NCI-H187 (cell line): Measurements from ENCODE around the gene TECR.
"Not testable (repeated sequence)": the region's sequence is repeated elsewhere in the genome, so short reads cannot be mapped to it uniquely, and the experiment has no call there.

ENCODE experiments used
- DNase-seq, 2 experiments: peaks; one replicate each; lab custom pipeline; 2025; lab: John Stamatoyannopoulos, UW

TECR gene

GRCh38 chr19:14536926-14537692 lies 7.7 kb downstream of the TECR start:
- peak in 1 of 2 experiments; percentile 5 for DNase-seq

DNA sequence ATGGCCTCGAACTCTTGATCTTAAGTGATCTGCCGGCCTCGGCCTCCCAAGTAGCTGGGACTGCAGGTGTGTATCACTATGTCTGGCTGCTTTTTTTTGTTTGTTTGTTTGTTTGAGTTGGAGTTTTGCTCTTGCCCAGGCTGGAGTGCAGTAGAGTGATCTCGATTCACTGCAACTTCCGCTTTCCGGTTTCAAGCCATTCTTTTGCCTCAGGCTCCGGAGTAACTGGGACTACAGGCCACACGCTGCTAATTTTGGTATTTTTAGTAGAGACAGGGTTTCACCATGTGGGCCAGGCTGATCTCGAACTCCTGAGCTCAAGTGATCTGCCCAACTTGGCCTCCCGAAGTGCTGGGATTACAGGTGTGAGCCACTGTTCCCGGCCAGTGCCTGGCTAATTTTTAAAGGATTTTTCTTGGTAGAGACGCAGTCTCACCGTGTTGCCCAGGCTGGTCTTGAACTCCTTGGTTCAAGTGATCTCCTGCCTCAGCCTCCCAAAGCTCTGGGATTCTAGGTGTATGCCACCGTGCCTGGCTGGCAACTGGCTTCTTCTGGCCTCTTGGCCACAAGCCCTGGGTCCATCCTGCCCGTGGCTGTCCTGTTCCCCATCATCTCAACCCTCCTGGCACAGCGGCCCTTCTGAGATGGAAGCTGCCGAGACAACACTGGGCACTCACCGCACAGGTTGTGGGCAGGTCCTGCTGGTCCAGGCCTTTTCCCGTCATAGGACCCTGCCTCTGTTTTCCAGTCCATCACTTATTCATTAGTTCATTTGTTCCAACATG lies 11.5 kb downstream of the TECR start:
- no peak for DNase-seq

- not testable (repeated sequence) for DNase-seq
These were observed 12.6 kb downstream of the TECR start for GRCh38 chr19:14541979-14542378.

DNA sequence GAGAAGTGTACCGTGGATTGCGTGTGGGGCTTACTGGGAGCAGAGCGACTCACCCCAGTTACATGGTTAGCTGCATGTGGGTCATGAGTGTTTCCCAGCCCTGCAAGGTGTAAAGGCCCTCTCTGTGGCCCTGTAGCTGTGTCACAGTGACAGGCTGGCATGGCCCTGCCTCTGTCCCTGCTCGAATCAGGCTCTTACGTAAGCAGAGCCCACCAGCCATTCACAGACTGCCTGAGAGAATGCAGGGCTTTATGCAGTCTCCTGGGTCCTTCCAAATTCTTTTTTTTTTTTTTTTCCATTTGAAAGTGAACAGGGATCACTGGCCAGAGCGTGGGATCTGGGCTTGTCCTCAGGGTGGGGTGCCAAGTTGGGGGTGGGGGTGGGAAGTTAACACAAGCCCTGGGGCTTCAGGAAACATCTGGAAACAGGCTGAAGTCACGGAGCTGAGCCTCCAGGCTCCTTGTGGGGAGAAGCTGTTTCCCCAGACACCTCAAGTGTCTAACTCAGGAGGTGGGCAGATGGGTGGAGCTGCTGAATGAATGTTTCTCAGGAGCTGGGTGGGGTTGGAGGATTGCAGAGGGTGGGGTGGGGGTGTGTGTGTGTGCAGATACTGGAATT lies 13.4 kb downstream of the TECR start:
- DNase-seq: no peak

DNA sequence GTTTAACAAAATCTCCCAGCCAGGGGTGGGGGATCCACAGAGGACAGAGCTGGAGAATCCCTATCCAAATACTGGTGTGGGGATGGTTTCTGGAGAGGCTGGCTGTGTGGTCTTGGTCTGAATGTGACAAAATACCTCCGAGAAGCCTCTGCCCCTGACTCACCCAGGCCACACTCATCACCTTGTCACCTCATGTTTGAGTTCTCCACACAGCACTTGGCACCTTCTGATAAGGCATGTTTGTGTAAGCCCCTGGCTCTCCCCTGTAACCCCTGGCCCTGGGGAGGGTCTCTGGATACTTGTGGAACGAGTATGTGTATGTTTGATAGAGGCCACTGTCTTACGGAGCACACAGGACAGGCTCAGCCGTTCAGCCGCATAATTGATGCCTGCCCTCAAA lies 14.7 kb downstream of the TECR start:
- no peak for DNase-seq

- DNase-seq: peak; percentile 48 to 62
These were observed 15.8 kb downstream of the TECR start for GRCh38 chr19:14544977-14545715.

DNA sequence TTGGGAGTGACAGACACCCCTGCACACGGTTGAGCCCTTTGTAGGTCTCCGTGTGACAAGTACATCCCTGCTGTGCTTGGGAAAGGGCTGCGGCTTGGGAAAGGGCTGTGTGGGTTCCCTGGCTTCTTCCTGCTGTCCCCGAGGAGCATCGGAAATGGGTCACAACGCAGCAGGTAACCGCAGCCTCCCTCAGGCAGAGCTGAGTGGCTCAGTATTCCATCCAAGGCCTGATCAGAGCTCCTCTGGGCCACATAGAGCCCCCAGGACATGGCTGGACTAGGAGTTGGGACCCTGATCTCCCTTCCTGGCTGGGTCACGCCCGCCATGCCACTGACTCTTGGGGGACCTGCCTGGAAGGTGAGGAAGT lies 16.3 kb downstream of the TECR start:
- peak in 1 of 2 experiments; percentile 44 for DNase-seq

DNA sequence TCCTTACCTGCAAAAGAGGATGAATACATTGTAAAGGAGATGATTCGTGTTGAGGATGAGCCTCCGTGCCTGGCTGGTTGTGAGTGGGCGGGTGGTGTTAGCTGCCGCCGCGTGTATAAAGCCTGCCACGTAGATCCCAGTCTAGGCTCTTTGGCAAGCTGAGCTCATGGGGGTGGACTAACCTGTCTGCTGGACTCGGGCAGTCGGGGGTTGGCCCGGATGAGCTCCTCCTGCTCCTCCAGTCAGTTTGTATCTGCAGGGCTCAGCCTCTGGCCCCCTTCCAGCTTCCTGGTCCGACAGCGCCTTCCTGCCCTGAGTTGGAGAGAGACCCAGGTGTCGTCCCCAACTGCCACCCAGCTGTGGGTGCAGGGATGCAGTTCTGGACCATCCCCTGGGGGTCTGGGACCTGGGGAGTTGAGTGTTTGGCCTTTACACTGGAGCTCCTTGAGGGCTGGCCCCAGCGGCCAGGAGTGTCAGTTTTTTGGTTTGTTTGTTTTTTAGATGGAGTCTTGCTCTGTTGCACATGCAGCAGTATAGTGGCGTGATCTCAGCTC lies 20.9 kb downstream of the TECR start:
- DNase-seq: no peak

GRCh38 chr19:14551134-14552005 lies 22.0 kb downstream of the TECR start:
- not testable (repeated sequence) for DNase-seq

DNA sequence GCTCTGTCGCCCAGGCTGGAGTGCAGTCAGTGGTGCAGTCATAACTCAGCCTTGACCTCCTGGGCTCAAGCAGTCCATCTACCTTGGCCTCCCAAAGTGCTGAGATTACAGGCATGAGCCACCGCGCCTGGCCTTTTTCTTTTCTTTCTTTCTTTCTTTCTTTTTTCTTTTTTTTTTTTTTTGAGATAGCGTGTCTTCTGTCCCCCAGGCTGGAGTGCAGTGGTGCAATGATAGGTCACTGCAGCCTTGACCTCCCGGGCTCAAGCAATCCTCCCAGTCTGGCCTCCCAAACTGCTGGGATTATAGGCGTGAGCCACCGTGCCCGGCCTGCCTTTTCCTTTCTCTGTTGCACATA lies 22.6 kb downstream of the TECR start:
- not testable (repeated sequence) for DNase-seq

DNA sequence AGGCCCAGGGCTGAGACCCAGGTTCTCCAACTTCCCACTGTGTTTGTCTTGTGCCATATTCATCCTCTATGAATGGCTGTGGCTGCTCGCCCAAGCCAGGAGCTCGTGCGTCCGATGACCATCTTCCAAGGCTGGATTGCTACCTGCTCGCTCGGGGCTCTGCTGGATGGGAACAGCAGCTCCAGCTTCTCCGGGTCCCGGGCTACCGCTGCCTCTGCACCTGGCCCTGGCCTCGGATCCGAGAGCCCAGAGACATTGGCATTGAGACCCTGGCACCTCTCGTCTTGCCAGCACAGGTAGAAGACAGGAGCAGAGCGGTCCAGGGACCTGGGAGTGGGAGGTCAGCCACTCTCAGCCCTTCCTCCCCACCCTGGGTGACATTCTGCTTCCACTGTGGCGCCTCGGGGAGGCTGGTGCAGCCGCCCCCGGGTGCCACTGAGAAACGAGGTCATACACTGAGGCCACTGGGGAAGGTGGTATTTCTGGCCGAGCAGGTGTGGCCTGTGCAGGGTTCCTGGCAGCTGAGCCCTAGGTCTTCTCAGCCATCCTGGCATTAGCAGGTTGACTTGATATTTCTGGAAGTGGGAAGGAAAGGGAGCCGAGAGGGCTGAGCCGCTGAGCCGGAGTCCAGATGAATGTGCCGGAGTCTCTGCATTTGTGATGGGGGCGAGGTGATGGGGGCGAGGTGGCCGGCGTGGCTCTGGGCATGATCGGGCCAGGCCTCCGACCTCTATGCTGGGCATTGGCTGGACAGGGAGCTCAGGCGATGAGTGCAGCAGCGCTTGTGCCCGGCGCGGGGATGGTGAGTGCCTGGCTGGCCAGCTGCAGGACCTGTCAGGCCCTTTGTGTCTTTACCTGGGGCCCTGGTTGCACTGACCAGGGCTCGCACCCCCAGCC lies 23.9 kb downstream of the TECR start:
- DNase-seq: no peak

DNA sequence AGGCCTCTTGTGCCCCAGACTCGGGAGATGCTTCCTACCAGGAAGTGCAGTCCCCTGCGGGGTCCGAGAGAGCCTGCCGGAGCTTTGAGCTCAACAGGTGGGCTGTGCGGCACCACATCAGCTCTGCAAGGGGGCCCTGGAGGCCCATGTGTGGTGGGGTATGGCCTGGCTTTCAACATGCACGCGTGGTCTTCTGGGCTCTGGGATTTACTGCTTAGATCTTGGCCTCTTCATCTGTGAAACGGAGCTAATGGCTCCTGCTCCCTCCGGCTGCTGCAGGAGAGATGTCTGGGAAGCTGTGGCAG lies 24.5 kb downstream of the TECR start:
- no peak for DNase-seq

- DNase-seq: peak; percentile 9 to 44
These were observed 25.0 kb downstream of the TECR start for GRCh38 chr19:14554382-14554812.

DNA sequence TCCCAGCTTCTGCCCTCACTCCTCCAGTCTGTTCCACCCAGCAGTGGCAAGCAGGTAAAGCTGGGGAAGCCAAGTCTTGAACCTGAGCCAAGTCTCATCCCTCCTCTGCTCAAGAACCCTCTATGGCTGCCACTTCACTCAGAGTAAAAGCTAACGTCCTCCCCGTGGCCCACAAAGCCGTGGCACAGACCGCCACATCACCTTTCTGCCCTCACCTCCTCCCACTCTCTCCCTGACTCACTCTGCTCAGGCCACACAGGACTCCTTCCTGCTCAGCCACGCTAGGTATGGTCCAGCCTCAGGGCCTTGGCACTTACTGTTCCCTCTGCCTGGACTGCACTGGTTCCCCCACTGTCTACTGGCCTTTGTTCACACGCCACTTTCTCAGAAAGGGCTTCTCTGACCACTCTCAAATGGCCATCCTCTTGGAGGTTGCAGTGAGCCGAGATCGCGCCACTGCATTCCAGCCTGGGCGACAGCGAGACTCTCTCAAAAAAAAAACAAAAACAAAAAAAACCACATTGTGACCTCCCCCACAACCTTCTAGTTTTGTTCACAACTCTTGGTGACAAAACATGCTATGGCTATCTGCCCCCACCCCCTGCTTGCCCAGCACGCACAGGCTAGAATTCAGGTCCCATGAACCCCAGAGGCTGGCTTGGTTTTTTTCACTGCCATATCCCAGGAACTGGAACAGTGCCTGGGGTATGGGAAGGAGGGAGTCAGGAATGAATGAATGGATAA lies 26.7 kb downstream of the TECR start:
- no peak for DNase-seq

- DNase-seq: peak; percentile 24 to 26
These were observed 27.3 kb downstream of the TECR start for GRCh38 chr19:14556662-14557188.

DNA sequence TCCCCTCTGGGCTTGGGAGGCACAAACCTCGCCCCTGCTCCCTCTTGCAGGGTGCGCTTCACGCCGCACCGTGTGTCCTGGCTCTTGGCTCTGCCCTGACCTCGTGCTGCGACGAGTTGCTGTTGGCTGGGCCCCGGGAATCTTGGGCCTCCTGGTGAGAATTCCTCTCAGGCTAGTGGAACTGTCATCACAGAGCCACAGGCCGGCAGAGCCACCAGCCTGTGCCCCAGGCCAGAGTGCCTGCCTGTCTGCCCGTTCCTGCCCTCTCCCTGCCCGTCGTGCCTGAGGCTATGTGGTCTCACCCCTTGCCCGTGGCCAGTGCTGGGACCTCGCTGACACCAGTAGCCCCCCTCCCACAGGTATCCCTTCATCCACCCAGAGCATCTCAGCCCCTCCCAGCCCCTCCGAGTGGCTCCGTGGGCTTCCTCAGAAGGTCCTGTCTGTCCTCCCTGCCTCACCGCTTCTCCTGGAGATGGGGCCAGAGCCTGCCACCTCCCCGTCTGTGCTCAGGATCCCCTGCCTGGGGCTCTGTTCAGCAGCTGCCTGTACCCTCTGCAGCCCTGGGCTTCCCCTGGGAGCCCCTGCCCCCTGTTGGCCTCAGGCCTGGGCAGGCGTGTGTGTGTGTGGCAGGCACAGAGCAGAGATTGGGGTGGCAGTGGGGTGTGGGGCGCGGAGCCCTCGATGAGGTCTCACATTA lies 29.1 kb downstream of the TECR start:
- no peak for DNase-seq

DNA sequence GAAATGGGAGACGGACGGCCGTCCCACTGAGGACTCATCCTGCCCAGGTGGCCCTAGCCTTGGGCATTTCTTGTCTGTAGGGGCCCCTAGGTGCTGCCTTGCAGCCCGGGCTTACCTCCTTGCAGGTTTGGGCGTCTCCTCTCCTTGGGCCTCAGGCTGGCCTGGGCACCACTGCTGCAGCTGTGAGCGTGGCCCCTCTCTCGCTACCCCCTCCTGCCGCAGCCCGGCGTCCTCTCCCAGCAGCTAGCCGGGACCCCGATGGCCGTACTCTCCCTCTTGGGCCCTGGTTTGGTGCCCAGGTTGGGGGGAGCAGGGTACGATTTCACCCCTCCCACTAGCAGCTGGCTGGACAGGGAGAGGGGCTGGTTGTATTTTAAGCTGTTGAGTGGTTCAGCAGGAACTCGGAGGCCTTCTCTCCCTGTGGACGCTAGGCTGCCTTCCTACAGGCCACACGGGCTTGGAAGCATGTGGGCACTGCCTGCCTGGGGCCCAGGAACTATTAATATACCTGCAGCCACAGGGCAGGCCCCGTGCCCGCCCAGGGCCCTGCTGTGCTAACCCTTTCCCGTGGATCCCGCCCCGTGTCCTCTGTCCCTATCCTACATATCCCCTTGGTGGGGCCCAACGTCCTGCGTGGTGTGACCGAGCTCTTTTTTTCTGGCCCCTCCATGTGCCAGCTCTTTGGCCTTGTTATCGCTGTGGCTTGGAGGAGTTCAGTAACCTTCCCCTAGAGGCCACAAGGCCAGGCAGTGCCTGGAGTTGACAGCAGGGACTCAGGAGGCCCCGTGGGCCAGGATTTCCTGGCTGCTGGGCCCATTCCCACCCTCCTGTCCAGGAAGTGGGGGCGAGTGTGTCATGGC lies 30.8 kb downstream of the TECR start:
- DNase-seq: no peak

DNA sequence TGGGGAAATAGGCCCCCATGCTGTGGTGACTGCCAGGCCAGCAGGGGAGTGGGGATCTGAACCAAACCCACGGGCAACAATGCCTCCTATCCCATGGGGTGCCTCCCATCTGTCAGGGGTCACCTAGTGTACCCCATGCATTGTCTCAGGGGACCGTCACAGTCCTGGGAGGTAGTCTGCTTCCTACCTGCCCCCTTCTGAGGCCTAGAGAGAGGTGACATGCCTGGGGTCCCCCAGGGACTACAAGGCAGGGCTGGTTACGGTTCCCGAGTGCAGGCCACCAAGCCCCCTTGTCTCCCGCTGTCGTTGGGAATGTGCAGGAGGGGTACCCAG lies 31.3 kb downstream of the TECR start:
- no peak for DNase-seq
